Stimulated activated naive CD8-positive, alpha-beta T cell treated with anti-CD3 and anti-CD28 coated beads, Interleukin-15, amount 100 ng/mL, for 72 hours (primary cell): ENCODE measurements around the gene NUDCD3.
A peak's percentile ranks its signal among the peaks of the same experiment; 100 is the strongest.

ENCODE experiments used
- ATAC-seq: fragments of 150-1000 bp; cut with Tn5 transposase; 2 replicates; pipeline ENCODE4 v1.10.0; 2021; ENCODE audit warnings: mild to moderate bottlenecking, moderate library complexity
- DNase-seq, 2 donors: peaks; one replicate each; pipeline ENCODE4 v3.0.0; 2021 to 2022
- H3K27ac Mint-ChIP-seq, 2 donors: one replicate each; pipeline ENCODE4 v1.8.0; 2022; ENCODE audit warnings: mild to moderate bottlenecking in 2 of 2, mixed read lengths in 2 of 2, moderate library complexity in 2 of 2
- H3K27me3 Mint-ChIP-seq: one replicate; pipeline ENCODE4 v1.8.0; 2022; ENCODE audit warnings: mixed read lengths
- H3K4me1 Mint-ChIP-seq: one replicate; pipeline ENCODE4 v1.8.0; 2022; ENCODE audit warnings: mild to moderate bottlenecking, mixed read lengths
- H3K4me3 Mint-ChIP-seq, 2 donors: one replicate each; pipeline ENCODE4 v1.8.0; 2022; ENCODE audit warnings: mild to moderate bottlenecking in 2 of 2, mixed read lengths in 2 of 2, moderate library complexity in 1 of 2
- H3K9me3 Mint-ChIP-seq, 2 donors: one replicate each; pipeline ENCODE4 v1.8.0; 2022; ENCODE audit warnings: mixed read lengths in 2 of 2

The NUDCD3 gene

GRCh38 chr7:44490351-44491200 lies at the start of gene NUDCD3:
Gene NUDCD3 (minus strand): TSS chr7:44490658. CDS start chr7:44490600, 58 bp downstream.
- H3K4me3 Mint-ChIP-seq = peak within 1 kb of the TSS; percentile 78 to 94
- no peaks in the 10 kb centered on the region for H3K27me3 Mint-ChIP-seq
- peak; percentile 86 for ATAC-seq
- H3K27ac Mint-ChIP-seq = peak within 1 kb of the TSS; percentile 97 to 99
- DNase-seq = peak; percentile 77 to 85
- peaks cover 40% of the 10 kb centered on the region for H3K4me1 Mint-ChIP-seq
- no peaks in the 10 kb centered on the region for H3K9me3 Mint-ChIP-seq

GRCh38 chr7:44539669-44540506 lies 49.4 kb upstream of the NUDCD3 start:
- no peaks in the 10 kb centered on the region for H3K27me3 Mint-ChIP-seq
- H3K4me3 Mint-ChIP-seq = no peak overlapping the region
- H3K9me3 Mint-ChIP-seq = no peaks in the 10 kb centered on the region
- no peak for DNase-seq
- H3K4me1 Mint-ChIP-seq = no peaks in the 10 kb centered on the region
- no peak for ATAC-seq
- no peak overlapping the region for H3K27ac Mint-ChIP-seq

GRCh38 chr7:44538798-44539668 lies 48.6 kb upstream of the NUDCD3 start:
- H3K4me3 Mint-ChIP-seq = no peak overlapping the region
- ATAC-seq = no peak
- H3K9me3 Mint-ChIP-seq = no peaks in the 10 kb centered on the region
- no peaks in the 10 kb centered on the region for H3K27me3 Mint-ChIP-seq
- no peaks in the 10 kb centered on the region for H3K4me1 Mint-ChIP-seq
- no peak overlapping the region for H3K27ac Mint-ChIP-seq
- no peak for DNase-seq

- Mint-ChIP-seq H3K27me3 (no peaks in the 10 kb centered on the region), H3K4me3 (no peak overlapping the region), H3K9me3 (no peaks in the 10 kb centered on the region), H3K4me1 (no peaks in the 10 kb centered on the region), H3K27ac (no peak overlapping the region)
- ATAC-seq (no peak), DNase-seq (no peak)
These were observed 47.8 kb upstream of the NUDCD3 start for GRCh38 chr7:44538093-44538797.

- Mint-ChIP-seq H3K27me3 (no peaks in the 10 kb centered on the region), H3K4me1 (no peaks in the 10 kb centered on the region), H3K9me3 (no peaks in the 10 kb centered on the region), H3K4me3 (no peak overlapping the region), H3K27ac (peak overlapping the region in 1 of 2 donors; percentile 20)
- DNase-seq (no peak), ATAC-seq (no peak)
These were observed 47.0 kb upstream of the NUDCD3 start for GRCh38 chr7:44537442-44537841.

- Mint-ChIP-seq H3K27me3 (no peaks in the 10 kb centered on the region), H3K9me3 (no peaks in the 10 kb centered on the region), H3K4me3 (no peak overlapping the region), H3K27ac (no peak overlapping the region), H3K4me1 (peaks cover 4% of the 10 kb centered on the region)
- DNase-seq (no peak), ATAC-seq (no peak)
These were observed 45.6 kb upstream of the NUDCD3 start for GRCh38 chr7:44536090-44536489.

- H3K4me1 Mint-ChIP-seq = peaks cover 9% of the 10 kb centered on the region
- ATAC-seq (no peak), DNase-seq (no peak)
- H3K27me3 Mint-ChIP-seq = no peaks in the 10 kb centered on the region
- H3K4me3 Mint-ChIP-seq = no peak overlapping the region
- H3K9me3 Mint-ChIP-seq = no peaks in the 10 kb centered on the region
- no peak overlapping the region for H3K27ac Mint-ChIP-seq
These were observed 45.0 kb upstream of the NUDCD3 start for GRCh38 chr7:44535348-44536064.

- H3K27me3 Mint-ChIP-seq = no peaks in the 10 kb centered on the region
- peaks cover 9% of the 10 kb centered on the region for H3K4me1 Mint-ChIP-seq
- H3K27ac Mint-ChIP-seq = no peak overlapping the region
- ATAC-seq = peak; percentile 84
- H3K9me3 Mint-ChIP-seq = no peaks in the 10 kb centered on the region
- DNase-seq = peak; percentile 51 to 54
- H3K4me3 Mint-ChIP-seq = no peak overlapping the region
These were observed 44.0 kb upstream of the NUDCD3 start for GRCh38 chr7:44534501-44534900.

GRCh38 chr7:44534087-44534486 lies 43.6 kb upstream of the NUDCD3 start:
- Mint-ChIP-seq H3K4me1 (peaks cover 9% of the 10 kb centered on the region), H3K4me3 (no peak overlapping the region), H3K27ac (no peak overlapping the region), H3K27me3 (no peaks in the 10 kb centered on the region), H3K9me3 (no peaks in the 10 kb centered on the region)
- ATAC-seq (no peak), DNase-seq (no peak)

GRCh38 chr7:44533301-44534055 lies 43.0 kb upstream of the NUDCD3 start:
- DNase-seq (no peak), ATAC-seq (no peak)
- peaks cover 9% of the 10 kb centered on the region for H3K4me1 Mint-ChIP-seq
- H3K27ac Mint-ChIP-seq = no peak overlapping the region
- no peak overlapping the region for H3K4me3 Mint-ChIP-seq
- H3K27me3 Mint-ChIP-seq = no peaks in the 10 kb centered on the region
- H3K9me3 Mint-ChIP-seq = no peaks in the 10 kb centered on the region

GRCh38 chr7:44531421-44532380 lies 41.2 kb upstream of the NUDCD3 start:
- ATAC-seq = no peak
- no peak for DNase-seq
- no peaks in the 10 kb centered on the region for H3K9me3 Mint-ChIP-seq
- H3K27ac Mint-ChIP-seq = no peak overlapping the region
- no peak overlapping the region for H3K4me3 Mint-ChIP-seq
- no peaks in the 10 kb centered on the region for H3K27me3 Mint-ChIP-seq
- H3K4me1 Mint-ChIP-seq = peaks cover 9% of the 10 kb centered on the region

GRCh38 chr7:44530990-44531389 lies 40.5 kb upstream of the NUDCD3 start:
- no peak for ATAC-seq
- H3K4me1 Mint-ChIP-seq = peaks cover 9% of the 10 kb centered on the region
- H3K9me3 Mint-ChIP-seq = no peaks in the 10 kb centered on the region
- H3K27ac Mint-ChIP-seq = no peak overlapping the region
- H3K27me3 Mint-ChIP-seq = no peaks in the 10 kb centered on the region
- DNase-seq = no peak
- H3K4me3 Mint-ChIP-seq = no peak overlapping the region

GRCh38 chr7:44524811-44525388 lies 34.4 kb upstream of the NUDCD3 start:
- Mint-ChIP-seq H3K9me3 (peaks cover 10 to 15% of the 10 kb centered on the region in 2 donors), H3K27me3 (peaks cover 9% of the 10 kb centered on the region), H3K4me1 (no peaks in the 10 kb centered on the region), H3K4me3 (no peak overlapping the region), H3K27ac (no peak overlapping the region)
- no peak for DNase-seq
- ATAC-seq = no peak
